GM21825 (cell line): ENCODE measurements around the gene CHDH.

Experiments
- ATAC-seq: cut with Tn5 transposase; IDR thresholded peaks from one replicate; pipeline ENCODE4 v1.9.1; 2021; ENCODE audit warnings: mild to moderate bottlenecking, moderate library complexity; ENCODE audit not compliant: unreplicated experiment

The CHDH gene

GRCh38 chr3:53809764-53810400, 36.3 kb downstream of the CHDH start:
- no peak for ATAC-seq

- ATAC-seq: no peak
Observed at GRCh38 chr3:53809267-53809666, 37.0 kb downstream of the CHDH start.

GRCh38 chr3:53808496-53808895, 37.7 kb downstream of the CHDH start:
- no peak for ATAC-seq

GRCh38 chr3:53807117-53807810, 39.0 kb downstream of the CHDH start:
- ATAC-seq: no peak

- peak; percentile 47 for ATAC-seq
Observed at GRCh38 chr3:53806182-53807116, 39.8 kb downstream of the CHDH start.

GRCh38 chr3:53805463-53806159, 40.6 kb downstream of the CHDH start:
- no peak for ATAC-seq

- ATAC-seq: no peak
Observed at GRCh38 chr3:53804697-53805462, 41.3 kb downstream of the CHDH start.

GRCh38 chr3:53803816-53804695, 42.2 kb downstream of the CHDH start:
- no peak for ATAC-seq

- ATAC-seq: no peak
Observed at GRCh38 chr3:53803124-53803815, 42.9 kb downstream of the CHDH start.

- ATAC-seq: no peak
Observed at GRCh38 chr3:53802256-53802880, 43.9 kb downstream of the CHDH start.

- ATAC-seq: no peak
Observed at GRCh38 chr3:53801319-53801718, 44.9 kb downstream of the CHDH start.

- ATAC-seq: no peak
Observed at GRCh38 chr3:53800041-53800906, 45.9 kb downstream of the CHDH start.

GRCh38 chr3:53799338-53799865, 46.8 kb downstream of the CHDH start:
- no peak for ATAC-seq

GRCh38 chr3:53798144-53798543, 48.1 kb downstream of the CHDH start:
- no peak for ATAC-seq

GRCh38 chr3:53795789-53796560, 50.2 kb downstream of the CHDH start:
- ATAC-seq: no peak

- no peak for ATAC-seq
Observed at GRCh38 chr3:53795176-53795575, 51.0 kb downstream of the CHDH start.
